Measurements from ENCODE around the gene HPN.

Gene HPN

GRCh38 chr19:34999498-35000337 lies 41.8 kb upstream of the HPN start, which contains the start of gene GRAMD1A:
GRAMD1A (plus strand) TSS chr19:35000323; CDS start chr19:35000479, 156 bp downstream.
- peaks cover 51% of the 10 kb centered on the region for H3K79me2 ChIP-seq (ENCODE audit: low read length)
- H3K9ac ChIP-seq (ENCODE audit: low read length) = peak within 1 kb of the TSS; percentile 93
- no peaks in the 10 kb centered on the region for H3K9me3 ChIP-seq (ENCODE audit: insufficient read depth, low read length)
- H4K20me1 ChIP-seq (ENCODE audit: insufficient read depth, low read length) = peaks cover 28% of the 10 kb centered on the region
- peak within 1 kb of the TSS; percentile 80 for H2AFZ ChIP-seq (ENCODE audit: low read depth, low read length)
- peaks cover 14% of the 10 kb centered on the region for H3K36me3 ChIP-seq (replicated peaks; ENCODE audit: low read depth, low read length)
- H3K4me2 ChIP-seq (ENCODE audit: low read length) = peak within 1 kb of the TSS; percentile 77
- peaks cover 17% of the 10 kb centered on the region; the same call in 1 of the 2 replicates for H3K4me1 ChIP-seq (ENCODE audit: low read length)
- peak within 1 kb of the TSS; percentile 67 for H3K27ac ChIP-seq (ENCODE audit: low read length)
- H3K27me3 ChIP-seq (ENCODE audit: low read depth, low read length) = no peaks in the 10 kb centered on the region
- no peak for TF ChIP-seq CTCF (IDR thresholded peaks at IDR 0.05; ENCODE audit: low read depth, low read length)
- no peak for TF ChIP-seq EZH2phosphoT487 (IDR thresholded peaks at IDR 0.05; ENCODE audit: low read depth)
- H3K4me3 ChIP-seq (ENCODE audit: low read length) = peak within 1 kb of the TSS; percentile 96

GRCh38 chr19:35000338-35000646 lies 41.2 kb upstream of the HPN start:
- H3K4me1 ChIP-seq (ENCODE audit: low read length) = peaks cover 17% of the 10 kb centered on the region; the same call in 1 of the 2 replicates
- peak overlapping the region; percentile 77 for H3K4me2 ChIP-seq (ENCODE audit: low read length)
- peak overlapping the region; percentile 93 for H3K9ac ChIP-seq (ENCODE audit: low read length)
- H4K20me1 ChIP-seq (ENCODE audit: insufficient read depth, low read length) = peaks cover 31% of the 10 kb centered on the region
- peak overlapping the region; percentile 96 for H3K4me3 ChIP-seq (ENCODE audit: low read length)
- H2AFZ ChIP-seq (ENCODE audit: low read depth, low read length) = no peak overlapping the region
- peaks cover 55% of the 10 kb centered on the region for H3K79me2 ChIP-seq (ENCODE audit: low read length)
- no peaks in the 10 kb centered on the region for H3K9me3 ChIP-seq (ENCODE audit: insufficient read depth, low read length)
- H3K36me3 ChIP-seq (replicated peaks; ENCODE audit: low read depth, low read length) = peaks cover 14% of the 10 kb centered on the region
- no peak for TF ChIP-seq CTCF (IDR thresholded peaks at IDR 0.05; ENCODE audit: low read depth, low read length)
- no peak for TF ChIP-seq EZH2phosphoT487 (IDR thresholded peaks at IDR 0.05; ENCODE audit: low read depth)
- H3K27ac ChIP-seq (ENCODE audit: low read length) = peak overlapping the region; percentile 67
- H3K27me3 ChIP-seq (ENCODE audit: low read depth, low read length) = no peaks in the 10 kb centered on the region

GRCh38 chr19:35000647-35001501 lies 40.6 kb upstream of the HPN start:
- Histone ChIP-seq H3K4me3 (ENCODE audit: low read length) (peak overlapping the region; percentile 96), H3K79me2 (ENCODE audit: low read length) (peaks cover 61% of the 10 kb centered on the region), H3K36me3 (replicated peaks; ENCODE audit: low read depth, low read length) (peaks cover 19% of the 10 kb centered on the region), H4K20me1 (ENCODE audit: insufficient read depth, low read length) (peaks cover 35% of the 10 kb centered on the region), H3K4me1 (ENCODE audit: low read length) (peaks cover 17% of the 10 kb centered on the region; the same call in 1 of the 2 replicates), H3K4me2 (ENCODE audit: low read length) (peak overlapping the region; percentile 77), H3K27ac (ENCODE audit: low read length) (peak overlapping the region; percentile 67), H3K9ac (ENCODE audit: low read length) (peak overlapping the region; percentile 93), H3K9me3 (ENCODE audit: insufficient read depth, low read length) (no peaks in the 10 kb centered on the region), H3K27me3 (ENCODE audit: low read depth, low read length) (no peaks in the 10 kb centered on the region), H2AFZ (ENCODE audit: low read depth, low read length) (peak overlapping the region; percentile 53; the same call in 1 of the 2 replicates)
- TF ChIP-seq CTCF (IDR thresholded peaks at IDR 0.05; ENCODE audit: low read depth, low read length) (no peak), EZH2phosphoT487 (IDR thresholded peaks at IDR 0.05; ENCODE audit: low read depth) (no peak)

All from OCI-LY3 (cell line).